IMR-90 (cell line): ENCODE measurements around the gene MCRIP2. TPM values are rescaled to one million over a fixed set of nuclear protein-coding genes. Genes with fewer than 3 reads are reported as not detected.

Experiments used
- ATAC-seq: fragments of 200-7000 bp; cut with Tn5 transposase; 2 replicates; pipeline ENCODE4 v1.9.1; 2020; ENCODE audit warnings: low read depth, mild to moderate bottlenecking, moderate library complexity
- BruUV-seq: library from RNA; stranded (reverse); fragments of 400-500 nt; replicated peaks from 2 replicates; lab custom pipeline; 2021; lab: Mats Ljungman, UMichigan
- CTCF ChIA-PET: fragments of 300-600 bp; formaldehyde crosslinking; extraction: SDS; loops from one replicate; lab custom pipeline; 2021; ENCODE audit warnings: antibody characterized with exemption; lab: Yijun Ruan, JAX
- POLR2A ChIA-PET: fragments of 300-600 bp; sonication (Branson Sonifier 250); formaldehyde crosslinking; loops from one replicate; lab custom pipeline; 2022; ENCODE audit warnings: antibody characterized with exemption; ENCODE audit not compliant: unreplicated experiment; lab: Charles Lee
- DNase-seq: peaks from one replicate; pipeline ENCODE4 v3.0.0; 2013
- H2AFZ ChIP-seq: replicated peaks from 2 replicates; pipeline ENCODE3; 2013; ENCODE audit warnings: low read length, mild to moderate bottlenecking; ENCODE audit not compliant: poor library complexity
- H2AK5ac ChIP-seq: 2 replicates; pipeline ENCODE4 v1.6.1; 2013; ENCODE audit warnings: low read depth, low read length, inconsistent platforms
- H2AK9ac ChIP-seq: replicated peaks from 2 replicates; pipeline ENCODE3; 2013; ENCODE audit warnings: mild to moderate bottlenecking, low read depth, low read length, moderate library complexity; ENCODE audit not compliant: poor library complexity
- H2BK120ac ChIP-seq: 2 replicates; pipeline ENCODE4 v1.6.1; 2013; ENCODE audit warnings: low read depth, low read length, inconsistent platforms
- H2BK15ac ChIP-seq: 3 replicates; pipeline ENCODE4 v1.6.1; 2013; ENCODE audit warnings: low read depth, low read length, inconsistent platforms
- H2BK20ac ChIP-seq: 2 replicates; pipeline ENCODE4 v1.6.1; 2013; ENCODE audit warnings: low read depth, mild to moderate bottlenecking, inconsistent platforms, low read length, moderate library complexity
- H2BK5ac ChIP-seq: 2 replicates; pipeline ENCODE4 v1.6.1; 2013; ENCODE audit warnings: mild to moderate bottlenecking, low read depth, low read length, inconsistent platforms; ENCODE audit not compliant: poor library complexity, severe bottlenecking
- H3K14ac ChIP-seq: replicated peaks from 2 replicates; pipeline ENCODE4 v1.6.1; 2013; ENCODE audit warnings: low read depth, low read length, inconsistent platforms
- H3K18ac ChIP-seq: 2 replicates; pipeline ENCODE4 v1.6.1; 2013; ENCODE audit warnings: low read depth, low read length, control low read depth
- H3K23ac ChIP-seq: 2 replicates; pipeline ENCODE4 v1.6.1; 2013; ENCODE audit warnings: low read depth, low read length, inconsistent platforms
- H3K27ac ChIP-seq: 2 replicates; pipeline ENCODE4 v1.5.1; 2013; ENCODE audit warnings: mild to moderate bottlenecking, control low read depth, low read length; ENCODE audit not compliant: insufficient read depth
- H3K27me3 ChIP-seq: 2 replicates; pipeline ENCODE4 v1.6.1; 2013; ENCODE audit warnings: low read length; ENCODE audit not compliant: control insufficient read depth, insufficient read depth
- H3K36me3 ChIP-seq: 2 replicates; pipeline ENCODE4 v1.6.1; 2013; ENCODE audit warnings: low read length, mixed read lengths; ENCODE audit not compliant: control insufficient read depth, insufficient read depth
- H3K4ac ChIP-seq: 2 replicates; pipeline ENCODE4 v1.6.1; 2013; ENCODE audit warnings: low read depth, low read length, inconsistent platforms
- H3K4me1 ChIP-seq: 2 replicates; pipeline ENCODE4 v1.6.1; 2013; ENCODE audit warnings: low read length, mixed read lengths; ENCODE audit not compliant: control insufficient read depth, insufficient read depth
- H3K4me2 ChIP-seq: 2 replicates; pipeline ENCODE4 v1.6.1; 2013; ENCODE audit warnings: low read depth, mild to moderate bottlenecking, control low read depth, low read length, moderate library complexity
- H3K4me3 ChIP-seq: 2 replicates; pipeline ENCODE4 v1.5.1; 2013; ENCODE audit warnings: low read depth, mild to moderate bottlenecking, control low read depth, low read length, moderate library complexity; ENCODE audit not compliant: insufficient read depth
- H3K56ac ChIP-seq: 2 replicates; pipeline ENCODE4 v1.6.1; 2013; ENCODE audit warnings: low read length, inconsistent platforms; ENCODE audit not compliant: insufficient read depth; ENCODE audit errors: extremely low read depth
- H3K79me1 ChIP-seq, 2 experiments: 2 replicates each; pipeline ENCODE4 v1.6.1; 2013; ENCODE audit warnings: low read length in 2 of 2, inconsistent platforms in 1 of 2, low read depth in 1 of 2
- H3K9ac ChIP-seq: 2 replicates; pipeline ENCODE4 v1.6.1; 2013; ENCODE audit warnings: low read depth, low read length, control low read depth
- H3K9me1 ChIP-seq: 2 replicates; pipeline ENCODE4 v1.6.1; 2013; ENCODE audit warnings: low read length, inconsistent platforms; ENCODE audit not compliant: insufficient read depth
- H3K9me3 ChIP-seq: 2 replicates; pipeline ENCODE4 v1.6.1; 2013; ENCODE audit warnings: low read length; ENCODE audit not compliant: control insufficient read depth, insufficient read depth
- H4K20me1 ChIP-seq: 2 replicates; pipeline ENCODE4 v1.6.1; 2013; ENCODE audit warnings: low read length, inconsistent platforms; ENCODE audit not compliant: insufficient read depth
- H4K5ac ChIP-seq: 2 replicates; pipeline ENCODE4 v1.6.1; 2013; ENCODE audit warnings: mild to moderate bottlenecking, low read depth, low read length, control low read depth
- H4K8ac ChIP-seq, 2 experiments: 2 replicates each; pipeline ENCODE4 v1.6.1; 2013; ENCODE audit warnings: low read depth in 2 of 2, low read length in 2 of 2, control low read depth in 1 of 2, inconsistent platforms in 1 of 2
- H4K91ac ChIP-seq: 2 replicates; pipeline ENCODE4 v1.6.1; 2013; ENCODE audit warnings: low read depth, low read length, inconsistent platforms; ENCODE audit not compliant: insufficient read depth
- BHLHE40 ChIP-seq: fragments of 150-350 bp; IDR thresholded peaks from 2 replicates; pipeline ENCODE4 v1.6.1; 2016; ENCODE audit warnings: mild to moderate bottlenecking, low read depth, low read length
- CEBPB ChIP-seq: IDR thresholded peaks from 2 replicates; pipeline ENCODE4 v1.6.1; 2012; ENCODE audit warnings: low read depth, low read length, improper control_type of control experiment
- CHD1 ChIP-seq: IDR thresholded peaks from 2 replicates; pipeline ENCODE4 v1.6.1; 2012; ENCODE audit warnings: low read depth, low read length, improper control_type of control experiment
- CTCF ChIP-seq: conservative IDR thresholded peaks from 2 replicates; pipeline ENCODE4 v1.5.1; 2012; ENCODE audit warnings: mild to moderate bottlenecking, low read depth, low read length, improper control_type of control experiment
- FOS ChIP-seq: fragments of 150-350 bp; IDR thresholded peaks from 2 replicates; pipeline ENCODE4 v1.6.1; 2016; ENCODE audit warnings: low read depth, low read length
- MAFK ChIP-seq: IDR thresholded peaks from 2 replicates; pipeline ENCODE4 v1.6.1; 2012; ENCODE audit warnings: low read depth, low read length, improper control_type of control experiment
- MAZ ChIP-seq: IDR thresholded peaks from 2 replicates; pipeline ENCODE4 v1.6.1; 2012; ENCODE audit warnings: low read depth, mild to moderate bottlenecking, low read length, improper control_type of control experiment, moderate library complexity, borderline replicate concordance
- MXI1 ChIP-seq: IDR thresholded peaks from 2 replicates; pipeline ENCODE4 v1.6.1; 2012; ENCODE audit warnings: low read depth, mild to moderate bottlenecking, low read length, moderate library complexity, borderline replicate concordance
- NFE2L2 ChIP-seq: fragments of 150-350 bp; IDR thresholded peaks from 2 replicates; pipeline ENCODE4 v1.6.1; 2016; ENCODE audit warnings: low read depth, mild to moderate bottlenecking, low read length
- POLR2A ChIP-seq: IDR thresholded peaks from 2 replicates; pipeline ENCODE4 v1.6.1; 2012; ENCODE audit warnings: mild to moderate bottlenecking, low read depth, low read length
- RAD21 ChIP-seq: IDR thresholded peaks from 2 replicates; pipeline ENCODE4 v1.6.1; 2012; ENCODE audit warnings: low read length, improper control_type of control experiment
- RCOR1 ChIP-seq: IDR thresholded peaks from 2 replicates; pipeline ENCODE4 v1.6.1; 2012; ENCODE audit warnings: mild to moderate bottlenecking, low read length, improper control_type of control experiment; ENCODE audit not compliant: insufficient replicate concordance
- RFX5 ChIP-seq: IDR thresholded peaks from 2 replicates; pipeline ENCODE4 v1.8.0; 2012; ENCODE audit warnings: low read depth, mild to moderate bottlenecking, low read length, moderate library complexity
- SMC3 ChIP-seq: fragments of 150-350 bp; IDR thresholded peaks from 2 replicates; pipeline ENCODE4 v1.6.1; 2016; ENCODE audit warnings: low read depth, mild to moderate bottlenecking, antibody characterized with exemption, low read length, moderate library complexity
- WGBS, 2 experiments: methylation state at CpG; one replicate each; pipeline versions ENCODE4 v1.1.5 to v1.1.7; 2013; ENCODE audit warnings: missing lambda C conversion rate in 2 of 2; ENCODE audit not compliant: insufficient read length in 1 of 2; ENCODE audit errors: extremely low coverage in 2 of 2; 5-methylcytosine and 5-hydroxymethylcytosine counted together
- dilution Hi-C: fragments of 300-500 bp; cut with HindIII; formaldehyde crosslinking; loops from one replicate; pipeline ENCODE4 v1.14.3; 2018; ENCODE audit warnings: low sequenced_read_pairs; ENCODE audit not compliant: unreplicated experiment
- in situ Hi-C: fragments of 300-500 bp; cut with MboI; formaldehyde crosslinking; loops from 3 replicates; pipeline ENCODE4 v1.14.3; 2019; ENCODE audit warnings: low sequenced_read_pairs, inconsistent platforms, mixed read lengths
- intact Hi-C: fragments of 100-400 bp; cut with micrococcal nuclease; formaldehyde crosslinking; loops from 2 replicates; pipeline ENCODE4 v1.10.0; 2022
- polyA plus RNA-seq, 3 experiments: library from polyadenylated mRNA; depleted of rRNA; stranded (reverse); fragments of >200 nt; gene quantifications; 2 replicates each; pipeline ENCODE4 v1.2.3, GENCODE V29; 2012; ENCODE audit warnings: low replicate concordance in 1 of 3
- total RNA-seq: library from RNA; depleted of rRNA; stranded (reverse); fragments of >200 nt; gene quantifications from 2 replicates; pipeline ENCODE4 v1.2.3, GENCODE V29; 2012
- TF ChIP-seq, protein P1 (sequence below): fragments of 150-350 bp; IDR thresholded peaks from 2 replicates; pipeline ENCODE4 v1.6.1; 2016; ENCODE audit warnings: low read depth, mild to moderate bottlenecking, low read length, moderate library complexity, borderline replicate concordance
- TF ChIP-seq, protein P2 (sequence below): fragments of 150-350 bp; IDR thresholded peaks from 2 replicates; pipeline ENCODE4 v1.6.1; 2017; ENCODE audit warnings: mild to moderate bottlenecking, antibody characterized with exemption, low read length, low read depth

Gene MCRIP2
- total and polyA plus RNA-seq, 2 of the 4 experiments (the other 2 are of a cell fraction), result 6.3 to 19.6 TPM

- DNase-seq (no peak), ATAC-seq (no peak)
- Histone ChIP-seq H2BK120ac (no peak overlapping the region), H2AK5ac (no peak overlapping the region), H4K8ac (no peak overlapping the region), H3K9me1 (peaks cover 12% of the 10 kb centered on the region; the same call in 1 of the 2 replicates), H3K23ac (no peak overlapping the region), H2BK5ac (no peak overlapping the region), H2AFZ (peak overlapping the region; percentile 23), H3K27me3 (no peaks in the 10 kb centered on the region), H3K36me3 (peaks cover 5% of the 10 kb centered on the region; the same call in 1 of the 2 replicates), H4K20me1 (peaks cover 60% of the 10 kb centered on the region), H3K4me3 (no peak overlapping the region), H4K91ac (no peak overlapping the region), H3K14ac (no peak overlapping the region), H3K9me3 (no peaks in the 10 kb centered on the region), H3K56ac (no peak overlapping the region), H2BK20ac (no peak overlapping the region), H3K18ac (no peak overlapping the region), H3K27ac (no peak overlapping the region), H3K4ac (no peak overlapping the region), H2BK15ac (no peak overlapping the region), H3K9ac (no peak overlapping the region), H3K4me2 (no peak overlapping the region), H2AK9ac (peak overlapping the region; percentile 5), H3K79me1 (peaks cover 26 to 76% of the 10 kb centered on the region in 2 experiments; a peak in 3 of 4 replicates), H3K4me1 (peaks cover 7% of the 10 kb centered on the region; the same call in 1 of the 2 replicates), H4K5ac (no peak overlapping the region)
- BruUV-seq, result no TSS peak
- TF ChIP-seq MXI1, result no peak
- TF ChIP-seq, protein P1, sequence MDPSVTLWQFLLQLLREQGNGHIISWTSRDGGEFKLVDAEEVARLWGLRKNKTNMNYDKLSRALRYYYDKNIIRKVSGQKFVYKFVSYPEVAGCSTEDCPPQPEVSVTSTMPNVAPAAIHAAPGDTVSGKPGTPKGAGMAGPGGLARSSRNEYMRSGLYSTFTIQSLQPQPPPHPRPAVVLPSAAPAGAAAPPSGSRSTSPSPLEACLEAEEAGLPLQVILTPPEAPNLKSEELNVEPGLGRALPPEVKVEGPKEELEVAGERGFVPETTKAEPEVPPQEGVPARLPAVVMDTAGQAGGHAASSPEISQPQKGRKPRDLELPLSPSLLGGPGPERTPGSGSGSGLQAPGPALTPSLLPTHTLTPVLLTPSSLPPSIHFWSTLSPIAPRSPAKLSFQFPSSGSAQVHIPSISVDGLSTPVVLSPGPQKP, result no peak
- no peak for TF ChIP-seq CEBPB
- no peak for TF ChIP-seq NFE2L2
- no peak for TF ChIP-seq SMC3
- no peak for TF ChIP-seq MAZ
- TF ChIP-seq, protein P2, sequence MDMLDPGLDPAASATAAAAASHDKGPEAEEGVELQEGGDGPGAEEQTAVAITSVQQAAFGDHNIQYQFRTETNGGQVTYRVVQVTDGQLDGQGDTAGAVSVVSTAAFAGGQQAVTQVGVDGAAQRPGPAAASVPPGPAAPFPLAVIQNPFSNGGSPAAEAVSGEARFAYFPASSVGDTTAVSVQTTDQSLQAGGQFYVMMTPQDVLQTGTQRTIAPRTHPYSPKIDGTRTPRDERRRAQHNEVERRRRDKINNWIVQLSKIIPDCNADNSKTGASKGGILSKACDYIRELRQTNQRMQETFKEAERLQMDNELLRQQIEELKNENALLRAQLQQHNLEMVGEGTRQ, result no peak
- no peak for TF ChIP-seq CTCF
- TF ChIP-seq BHLHE40, result no peak
- TF ChIP-seq RAD21, result no peak
- no peak for TF ChIP-seq RFX5
- TF ChIP-seq POLR2A, result no peak
- no peak for TF ChIP-seq RCOR1
- TF ChIP-seq FOS, result no peak
- TF ChIP-seq MAFK, result no peak
- no peak for TF ChIP-seq CHD1
- in situ Hi-C loops (no loop called here), intact Hi-C loops (no loop called here), dilution Hi-C loops (no loop called here)
- ChIA-PET POLR2A (no interaction called here), CTCF (no interaction called here)
- WGBS, 2 experiments, result 100% methylated on average over 4 of the region's 9 CpGs; no CpG with 5 or more reads in 1 of the 2 experiments
Observed at GRCh38 chr16:593406-593805, 48.2 kb upstream of the MCRIP2 start.
